HG02981 (cell line): Measurements from ENCODE around the gene IRF4.
A peak's percentile ranks its signal among the peaks of the same experiment; 100 is the strongest.
"Not testable (repeated sequence)": the region's sequence is repeated elsewhere in the genome, so short reads cannot be mapped to it uniquely, and the experiment has no call there.

Experiments used
- ATAC-seq: cut with Tn5 transposase; IDR thresholded peaks from one replicate; pipeline ENCODE4 v1.9.1; 2021; ENCODE audit warnings: mild to moderate bottlenecking, moderate library complexity; ENCODE audit not compliant: unreplicated experiment

The IRF4 gene

GRCh38 chr6:411402-412145 is 20.0 kb downstream of the IRF4 start:
- no peak for ATAC-seq

GRCh38 chr6:412146-412886 is 20.8 kb downstream of the IRF4 start:
- no peak for ATAC-seq

DNA sequence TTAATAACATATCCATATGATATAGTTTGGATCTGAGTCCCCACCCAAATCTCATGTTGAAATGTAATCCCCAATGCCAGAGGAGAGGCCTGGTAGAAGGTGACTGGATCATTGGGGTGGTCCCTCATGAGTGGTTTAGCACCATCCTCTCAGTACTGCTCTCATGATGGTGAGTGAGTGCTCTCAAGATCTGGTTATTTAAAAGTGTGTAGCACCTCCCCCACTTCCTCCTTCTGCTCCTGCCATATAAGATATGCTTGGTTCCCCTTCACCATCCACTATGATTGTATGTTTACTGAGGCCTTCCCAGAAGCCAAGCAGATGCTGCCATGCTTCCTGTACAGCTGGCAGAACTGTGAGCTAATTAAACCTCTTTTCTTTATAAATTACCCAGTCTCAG is 22.9 kb downstream of the IRF4 start:
- ATAC-seq: no peak

DNA sequence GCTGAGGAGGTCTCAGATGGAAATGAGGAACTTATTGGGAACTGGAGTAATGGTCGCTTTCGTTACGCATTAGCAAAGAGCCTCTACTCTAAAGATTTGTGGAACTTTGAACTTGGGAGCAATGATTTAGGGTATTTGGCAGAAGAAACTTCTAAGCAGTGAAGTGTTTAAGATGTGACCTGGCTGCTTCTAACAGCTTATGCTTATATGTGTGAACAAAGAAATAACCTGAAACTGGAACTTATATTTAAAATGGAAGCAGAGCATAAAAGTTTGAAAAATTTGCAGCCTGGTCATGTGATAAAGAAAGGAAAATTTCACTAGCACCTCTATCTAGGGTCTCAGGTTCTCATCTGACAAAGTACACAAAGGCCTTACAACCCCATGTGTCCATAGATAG is 23.5 kb downstream of the IRF4 start:
- ATAC-seq: no peak

GRCh38 chr6:421211-421610 is 29.7 kb downstream of the IRF4 start:
- no peak for ATAC-seq

- peak; percentile 79 for ATAC-seq
These were observed 31.0 kb downstream of the IRF4 start for GRCh38 chr6:422433-423054.

GRCh38 chr6:423055-423798 is 31.7 kb downstream of the IRF4 start:
- ATAC-seq: peak; percentile 13

GRCh38 chr6:423799-424345 is 32.3 kb downstream of the IRF4 start:
- no peak for ATAC-seq

DNA sequence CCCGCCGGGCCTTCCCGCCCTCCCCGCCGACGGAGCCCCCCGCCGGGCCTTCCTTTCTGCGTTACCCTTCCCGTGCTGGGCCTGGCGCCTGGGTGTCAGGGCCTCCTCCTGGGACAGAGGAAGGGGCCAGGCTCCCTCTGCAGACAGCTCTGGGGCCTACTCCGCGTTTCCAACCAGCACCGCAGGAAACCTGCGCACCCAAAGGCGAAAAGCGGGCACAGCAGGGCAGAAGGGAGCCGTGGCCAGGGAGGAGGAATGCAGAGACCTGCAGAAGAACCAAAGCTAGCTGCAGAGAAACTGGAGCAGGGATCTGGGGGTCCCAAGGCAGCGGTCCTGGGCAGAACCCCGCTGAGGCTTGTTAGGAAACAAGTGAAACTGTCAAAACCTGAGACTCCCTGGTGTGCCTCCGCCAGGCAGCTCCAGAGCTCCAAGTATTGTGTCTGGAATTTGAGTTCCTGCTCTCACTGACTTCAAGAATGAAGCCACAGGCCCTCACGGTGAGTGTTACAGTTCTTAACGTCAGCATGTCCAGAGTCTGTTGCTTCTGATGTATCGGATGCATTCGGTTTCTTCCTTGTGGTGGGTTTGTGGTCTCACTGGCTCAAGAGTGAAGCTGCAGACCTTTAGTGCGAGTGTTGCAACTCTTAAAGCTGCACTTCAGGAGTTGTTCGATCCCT is 33.3 kb downstream of the IRF4 start:
- ATAC-seq: no peak

GRCh38 chr6:425418-425788 is 33.9 kb downstream of the IRF4 start:
- not testable (repeated sequence) for ATAC-seq

DNA sequence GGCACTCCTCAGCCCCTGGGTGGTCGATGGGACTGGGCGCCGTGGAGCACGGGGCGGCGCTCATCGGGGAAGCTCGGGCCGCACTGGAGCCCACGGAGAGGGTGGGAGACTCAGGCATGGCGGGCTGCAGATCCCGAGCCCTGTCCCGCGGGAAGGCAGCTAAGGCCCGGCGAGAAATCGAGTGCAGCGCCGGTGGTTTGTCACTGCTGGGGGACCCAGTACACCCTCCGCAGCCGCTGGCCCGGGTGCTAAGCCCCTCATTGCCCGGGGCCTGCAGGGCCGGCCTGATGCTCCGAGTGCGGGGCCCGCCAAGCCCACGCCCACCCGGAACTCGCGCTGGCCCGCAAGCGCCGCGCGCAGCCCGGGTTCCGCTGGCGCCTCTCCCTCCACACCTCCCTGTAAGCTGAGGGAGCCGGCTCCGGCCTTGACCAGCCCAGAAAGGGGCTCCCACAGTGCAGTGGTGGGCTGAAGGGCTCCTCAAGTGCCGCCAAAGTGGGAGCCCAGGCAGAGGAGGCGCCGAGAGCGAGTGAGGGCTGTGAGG is 34.7 kb downstream of the IRF4 start:
- ATAC-seq: not testable (repeated sequence)

GRCh38 chr6:428047-428603 is 36.6 kb downstream of the IRF4 start:
- no peak for ATAC-seq

GRCh38 chr6:429515-430121 is 38.1 kb downstream of the IRF4 start:
- no peak for ATAC-seq

GRCh38 chr6:431504-431903 is 40.0 kb downstream of the IRF4 start:
- ATAC-seq: no peak

DNA sequence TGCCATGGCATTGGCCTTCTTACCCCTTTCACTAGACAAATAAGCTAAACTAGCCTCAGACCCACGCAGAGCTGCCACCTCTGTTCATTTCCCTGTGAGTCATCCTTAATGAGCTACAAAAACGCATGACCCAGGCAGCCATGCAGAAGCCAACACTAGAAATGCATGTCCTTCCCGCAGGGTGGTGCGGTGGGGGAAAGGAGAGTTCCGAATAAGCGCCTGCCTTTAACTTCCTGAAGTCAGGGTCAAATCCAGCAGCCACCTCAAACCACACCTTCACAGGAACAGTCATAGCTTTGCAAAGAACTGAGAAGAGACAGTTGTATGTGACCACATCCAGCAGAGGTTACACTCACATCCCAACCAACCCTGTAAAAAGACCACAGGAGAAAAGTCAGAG is 40.4 kb downstream of the IRF4 start:
- no peak for ATAC-seq

- no peak for ATAC-seq
These were observed 42.6 kb downstream of the IRF4 start for GRCh38 chr6:434051-434705.

GRCh38 chr6:435441-436307 is 44.1 kb downstream of the IRF4 start:
- ATAC-seq: no peak
